HG03280 (cell line): Measurements from ENCODE around the gene PLA2G4D.

ENCODE experiments used
- ATAC-seq: cut with Tn5 transposase; IDR thresholded peaks from one replicate; pipeline ENCODE4 v1.9.1; 2021; ENCODE audit warnings: mild to moderate bottlenecking, moderate library complexity; ENCODE audit not compliant: unreplicated experiment

The PLA2G4D gene

DNA sequence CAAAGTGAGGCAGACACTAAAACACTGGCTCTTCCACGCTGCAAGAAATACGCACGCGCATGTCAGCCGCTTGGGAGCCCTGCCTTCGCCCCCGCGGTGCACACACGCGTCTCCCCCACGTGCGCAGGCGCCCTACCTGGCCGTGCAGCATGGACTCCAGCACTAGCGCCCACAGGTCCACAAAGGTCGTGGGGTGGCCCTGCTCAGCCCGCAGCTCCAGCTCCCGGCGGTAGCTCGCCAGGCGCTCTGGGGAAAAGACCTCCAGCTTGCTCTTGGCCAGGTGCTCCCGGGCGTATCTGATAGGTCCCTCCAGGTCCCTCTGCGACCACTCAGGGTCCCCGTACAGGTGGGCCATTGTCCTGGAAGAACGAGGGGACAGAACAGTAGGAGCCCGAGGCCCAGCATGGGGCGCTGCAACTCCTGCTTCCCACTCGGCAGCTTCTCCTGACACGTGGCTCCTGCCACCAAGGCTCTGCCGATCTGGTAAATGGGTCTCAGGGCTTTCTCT is 14.9 kb downstream of the PLA2G4D start:
- no peak for ATAC-seq

DNA sequence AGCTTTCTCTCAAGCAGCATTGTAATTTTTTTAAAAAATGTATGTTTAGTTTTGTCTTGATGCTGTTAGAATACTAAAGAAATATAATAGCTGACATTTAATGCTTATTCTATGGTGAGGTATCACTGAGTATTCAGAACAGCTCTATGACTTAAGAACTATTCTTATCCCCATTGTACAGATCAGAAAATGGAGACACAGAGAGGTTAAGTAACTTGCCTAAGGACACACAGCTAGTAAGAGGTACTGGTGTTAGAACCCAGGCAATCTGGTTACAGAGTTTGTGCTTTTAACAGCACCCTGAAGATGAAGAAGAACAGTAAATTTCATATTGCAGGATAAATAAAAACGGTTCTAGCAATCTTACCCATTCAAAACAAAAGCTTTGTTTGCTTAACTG is 15.5 kb downstream of the PLA2G4D start:
- no peak for ATAC-seq

DNA sequence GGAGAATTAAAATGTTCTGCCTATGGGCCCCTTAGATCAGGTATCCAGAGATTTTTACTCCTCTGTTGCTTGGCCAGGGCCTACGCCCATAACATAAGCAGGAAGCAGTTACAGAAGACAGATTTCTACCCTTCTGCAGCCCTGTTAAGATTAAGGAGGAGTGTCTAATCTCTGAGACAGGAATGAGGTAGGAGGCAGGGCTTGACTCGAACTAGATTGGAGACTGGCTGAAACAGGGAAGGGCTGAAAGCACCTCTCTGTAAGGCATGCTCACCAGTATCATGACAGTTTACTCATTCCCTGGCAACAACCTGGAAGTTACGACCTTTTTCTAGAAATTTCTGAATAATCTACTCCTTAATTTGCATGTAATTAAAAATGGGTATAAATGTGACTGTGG is 16.7 kb downstream of the PLA2G4D start:
- ATAC-seq, result no peak

DNA sequence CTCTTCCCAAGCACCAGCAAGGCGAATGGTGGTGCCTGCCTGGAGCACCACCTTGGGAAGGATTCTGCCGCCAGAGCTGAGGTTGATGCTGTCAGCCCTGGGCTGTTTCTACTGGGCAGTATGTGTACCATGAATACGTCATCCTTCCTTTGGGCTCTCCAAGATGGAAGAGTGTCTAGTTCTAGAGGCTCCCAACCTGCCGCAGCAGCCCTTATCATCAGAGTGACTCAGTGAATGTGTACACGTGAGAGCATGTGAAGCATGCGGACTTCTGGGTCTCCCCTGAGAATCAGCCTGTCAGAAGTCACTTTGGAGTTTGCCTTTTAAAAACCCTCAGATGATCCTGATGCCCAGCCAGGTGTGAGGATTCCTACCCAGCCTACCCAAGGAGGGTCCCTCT is 20.9 kb downstream of the PLA2G4D start:
- no peak for ATAC-seq

DNA sequence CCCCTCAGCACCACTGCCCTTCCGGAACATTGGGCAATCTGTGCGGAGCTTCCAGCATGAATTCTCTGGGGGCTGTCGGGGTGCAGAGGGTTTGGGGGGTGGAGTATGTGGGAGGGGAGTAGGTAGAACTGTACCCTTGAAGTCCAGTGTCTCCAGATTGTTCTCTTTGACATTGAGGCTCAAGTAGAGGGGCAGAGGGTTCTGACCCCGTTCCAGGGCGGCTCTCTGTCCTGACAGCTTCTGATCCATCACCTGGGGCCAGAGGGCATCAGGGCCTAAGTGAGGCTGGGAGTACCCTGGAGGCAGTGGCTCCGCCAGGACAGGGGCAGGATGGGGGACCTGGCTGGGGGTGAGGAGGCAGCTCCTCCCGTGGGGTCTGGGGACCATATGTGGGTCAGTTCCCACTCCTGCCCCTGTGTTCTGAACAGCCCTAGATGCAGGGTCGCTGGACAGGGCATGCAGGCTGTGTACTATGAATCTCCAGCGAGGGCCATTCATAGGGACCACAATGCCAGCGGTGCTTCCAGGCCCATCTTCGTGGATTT is 22.1 kb downstream of the PLA2G4D start:
- ATAC-seq, result no peak

DNA sequence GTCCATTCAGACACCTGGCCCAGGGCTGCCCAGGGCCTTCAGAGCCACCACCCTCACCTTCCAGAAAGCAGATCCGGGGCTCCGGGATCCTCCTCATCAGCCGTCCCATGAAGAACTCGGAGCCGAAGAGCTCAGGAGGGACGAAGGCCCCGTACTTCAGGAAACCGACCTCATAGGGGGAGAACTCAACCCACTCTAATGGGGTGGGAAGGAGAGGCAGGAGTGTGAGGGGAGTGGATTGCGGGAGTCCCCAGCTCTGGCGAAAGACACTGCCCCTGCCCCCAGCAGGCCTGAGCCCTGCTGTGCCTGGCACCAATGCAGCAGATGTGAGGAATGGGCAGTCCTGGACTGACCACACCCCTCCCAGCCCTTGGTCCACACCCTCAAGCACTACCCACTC is 22.6 kb downstream of the PLA2G4D start:
- ATAC-seq, result no peak

DNA sequence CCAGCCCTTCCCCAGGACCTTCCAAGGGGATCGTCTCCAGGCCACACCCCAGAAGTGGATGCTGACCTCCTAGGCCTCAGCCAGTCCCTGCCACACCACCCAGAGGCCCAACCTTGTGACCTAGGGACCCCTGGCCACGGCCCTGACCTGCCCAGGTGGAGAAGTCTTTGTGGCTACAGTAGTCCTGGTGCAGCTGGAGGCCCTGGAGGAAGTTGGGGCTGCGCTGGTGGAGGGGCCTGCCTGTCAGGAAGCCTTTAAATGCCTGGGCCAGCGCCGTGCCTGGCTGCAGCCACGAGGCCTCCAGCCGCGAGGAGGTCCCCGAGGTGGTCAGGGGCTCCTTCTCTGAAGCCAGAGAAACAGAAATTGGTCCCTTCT is 23.4 kb downstream of the PLA2G4D start:
- ATAC-seq, result no peak

DNA sequence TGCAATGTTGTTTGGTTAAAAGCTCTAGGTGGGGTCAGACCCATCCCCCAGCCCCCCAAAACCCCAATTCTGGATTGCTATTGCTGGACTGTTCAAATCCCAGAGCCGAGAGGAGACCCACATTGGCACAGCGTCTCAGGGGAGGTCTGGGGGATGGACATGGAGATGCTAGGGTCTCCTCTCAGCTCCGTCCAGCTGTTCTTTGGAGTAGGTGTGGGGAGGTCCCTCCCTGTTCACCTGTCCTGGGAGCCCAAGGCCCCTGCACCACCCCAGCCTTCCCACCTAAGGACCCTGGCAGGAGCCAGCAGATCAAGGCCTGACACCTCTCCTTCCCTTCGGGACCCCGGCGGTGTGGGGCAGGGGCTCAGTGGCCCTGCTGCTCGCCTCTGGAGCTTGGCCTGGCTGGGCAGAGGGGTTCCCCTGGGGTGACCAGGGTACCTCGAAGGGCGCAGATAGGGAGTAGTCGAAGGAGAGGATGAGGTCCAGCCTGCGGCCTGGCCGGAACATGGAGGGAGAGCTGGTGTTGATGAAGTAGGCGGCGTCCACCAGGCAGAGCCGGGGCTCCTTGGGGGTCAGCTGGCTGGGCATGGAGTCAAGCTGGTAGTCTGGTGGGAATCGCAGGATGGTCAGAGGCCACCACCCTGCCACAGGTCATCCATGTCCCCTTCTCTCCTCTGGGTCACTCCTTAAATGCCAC is 23.9 kb downstream of the PLA2G4D start:
- no peak for ATAC-seq

DNA sequence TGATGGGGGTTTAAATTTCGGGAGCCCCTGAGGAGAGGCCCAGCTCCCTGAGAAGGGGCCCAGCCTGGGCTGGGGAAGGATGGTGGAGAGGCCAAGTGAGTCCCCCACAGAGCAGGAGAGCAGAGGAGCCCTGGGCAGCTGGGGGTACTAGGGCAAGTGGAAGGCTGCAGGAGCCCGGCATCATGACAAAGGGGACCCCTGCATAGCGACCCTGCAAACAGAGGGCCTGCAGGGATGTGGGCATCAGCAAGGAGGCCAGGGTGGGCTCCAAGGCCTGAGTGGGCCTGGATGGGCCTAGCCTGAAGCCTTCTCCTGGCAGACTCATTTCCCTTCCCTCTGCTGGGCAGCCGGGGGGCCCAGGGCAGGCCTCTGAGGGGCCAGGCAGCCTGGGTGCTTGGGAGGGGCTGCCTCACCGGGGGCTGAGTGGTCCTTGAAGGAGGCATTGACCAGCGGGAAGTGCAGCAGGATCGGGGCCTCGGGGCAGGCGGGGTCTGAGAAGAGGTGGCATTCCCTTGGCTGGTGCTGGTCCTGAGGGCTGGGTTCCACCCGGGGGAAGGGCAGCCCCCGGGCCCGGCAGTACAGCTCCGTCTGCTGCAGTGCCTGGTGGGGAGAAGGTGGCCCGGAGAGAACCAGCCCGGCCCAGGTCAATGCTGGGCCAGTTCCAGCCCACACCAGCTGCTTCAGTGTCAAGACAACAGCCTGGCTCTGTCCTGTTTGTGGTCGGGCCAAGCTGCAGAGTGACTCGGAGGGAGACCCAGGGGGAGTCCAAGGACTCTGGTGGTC is 24.7 kb downstream of the PLA2G4D start:
- ATAC-seq, result no peak

DNA sequence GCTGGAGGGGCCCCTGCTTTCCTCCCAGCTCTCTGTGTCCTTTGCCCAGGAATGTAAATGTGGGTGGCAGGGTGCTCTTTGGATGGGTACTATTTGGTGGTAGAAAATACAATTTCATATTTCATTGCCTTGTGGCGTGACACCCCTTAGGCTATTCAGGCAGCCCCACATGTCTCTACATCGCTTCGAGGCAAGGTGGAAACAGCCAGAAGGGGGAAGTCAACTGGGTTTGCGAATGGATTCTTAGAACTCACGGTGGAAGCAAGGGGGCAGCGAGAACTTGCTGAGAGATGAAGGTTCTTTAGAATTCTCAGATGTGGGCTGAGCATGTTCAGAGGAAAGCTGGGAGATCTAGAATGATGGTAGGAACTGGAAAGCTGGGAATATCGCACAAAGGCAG is 25.3 kb downstream of the PLA2G4D start:
- no peak for ATAC-seq

DNA sequence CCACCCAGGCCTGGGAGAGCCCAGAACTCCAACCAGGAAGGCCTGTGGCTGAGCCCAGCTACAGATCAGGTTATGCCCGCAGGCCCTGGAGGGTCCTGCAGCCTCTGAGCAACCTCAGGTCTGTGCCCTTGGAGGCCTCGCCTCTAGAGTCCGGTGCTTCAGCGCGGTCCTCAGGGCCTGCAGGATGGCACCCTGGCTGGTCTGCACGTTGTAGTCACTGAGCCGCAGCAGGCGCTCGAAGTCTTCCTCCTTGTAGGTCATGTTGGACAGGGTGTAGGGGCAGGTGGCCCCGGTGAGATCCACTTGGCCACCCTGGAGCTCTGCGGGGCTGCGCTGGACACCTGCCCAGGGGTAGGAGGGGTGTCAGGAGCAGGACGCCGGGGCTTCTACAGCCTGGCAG is 25.8 kb downstream of the PLA2G4D start:
- ATAC-seq, result no peak

DNA sequence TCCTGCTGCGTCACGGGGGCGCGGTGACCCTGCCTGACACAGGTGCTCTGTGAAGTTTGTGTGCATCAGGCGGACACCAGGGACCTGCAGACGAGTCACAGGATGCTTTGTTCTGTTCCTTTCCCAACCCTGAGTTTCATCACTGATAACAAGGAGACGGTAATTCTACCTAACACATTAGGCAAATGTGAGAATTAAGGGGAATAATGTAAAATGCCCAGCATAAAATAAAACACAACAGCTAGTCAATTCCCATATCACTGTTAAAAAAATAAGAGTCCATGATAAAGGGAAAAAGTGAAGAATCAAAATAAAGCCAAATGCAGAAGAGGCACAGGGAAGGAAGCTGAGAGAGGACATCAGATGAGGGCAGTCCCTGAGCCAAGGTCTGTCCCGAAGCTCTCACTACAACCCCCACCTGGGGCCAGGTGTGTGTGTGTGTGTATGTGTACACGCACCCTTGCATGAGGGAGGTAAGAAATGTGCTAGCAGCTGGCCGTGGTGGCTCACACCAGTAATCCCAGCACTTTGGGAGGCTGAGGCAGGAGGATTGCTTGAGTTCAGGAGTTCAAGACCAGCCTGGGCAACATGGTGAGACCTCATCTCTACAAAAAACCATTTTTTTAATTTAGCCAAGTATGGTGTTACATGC is 27.5 kb downstream of the PLA2G4D start:
- ATAC-seq, result no peak

DNA sequence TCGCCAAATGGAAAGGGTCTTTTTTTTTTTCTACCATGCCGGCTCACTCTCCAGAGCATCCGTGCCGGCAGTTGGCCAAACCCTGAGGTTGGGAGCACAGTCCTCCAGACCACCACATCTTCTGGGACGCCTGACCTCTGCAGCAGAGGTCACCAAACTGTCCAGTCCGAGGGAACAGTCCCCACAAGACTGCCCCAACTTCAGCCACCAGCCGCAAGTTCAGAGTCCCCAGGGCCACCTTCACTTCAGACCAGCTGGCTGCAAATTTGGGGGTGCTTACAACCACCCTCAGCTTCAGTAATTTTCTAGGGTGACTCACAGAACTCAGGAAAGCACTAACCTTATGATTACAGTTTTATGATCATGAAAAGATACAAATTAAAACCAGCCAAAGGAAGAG is 28.9 kb downstream of the PLA2G4D start:
- ATAC-seq, result no peak

DNA sequence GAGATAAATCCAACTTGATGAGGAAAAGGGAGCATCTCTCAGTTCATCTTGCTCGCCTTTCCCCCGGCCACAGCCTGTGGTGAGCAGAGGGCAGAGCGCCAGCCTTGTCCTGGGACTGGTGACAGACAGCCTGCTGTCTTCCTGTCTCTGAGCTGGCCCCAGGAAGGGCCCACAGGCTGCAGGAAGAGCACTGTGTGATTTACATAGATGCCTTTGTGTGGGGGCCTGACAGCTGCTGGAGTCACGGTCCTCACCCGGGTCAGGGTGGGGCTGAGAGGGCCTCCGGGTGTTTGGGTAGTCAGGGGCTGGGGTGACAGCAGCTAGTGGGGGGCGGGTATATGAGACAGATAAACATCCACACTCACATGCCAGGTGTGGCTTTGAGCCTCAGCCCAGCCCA is 29.3 kb downstream of the PLA2G4D start:
- ATAC-seq, result no peak

DNA sequence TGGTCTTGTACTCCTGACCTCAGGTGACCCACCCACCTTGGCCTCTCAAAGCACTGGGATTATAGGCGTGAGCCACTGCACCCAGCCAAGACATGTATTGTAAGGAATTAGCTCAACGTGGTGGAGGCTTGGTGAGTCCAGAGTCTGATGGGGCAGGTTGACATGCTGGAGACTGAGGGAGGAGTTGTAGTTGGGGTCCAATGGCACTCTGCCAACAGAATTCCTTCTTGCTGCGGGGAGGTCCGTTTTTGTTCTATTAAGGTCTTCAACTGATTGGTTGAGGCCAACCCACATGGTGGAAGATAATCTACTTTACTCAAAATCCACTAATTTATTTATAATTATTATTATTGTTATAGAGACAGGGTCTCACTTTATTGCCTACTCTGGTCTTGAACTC is 30.1 kb downstream of the PLA2G4D start:
- no peak for ATAC-seq

DNA sequence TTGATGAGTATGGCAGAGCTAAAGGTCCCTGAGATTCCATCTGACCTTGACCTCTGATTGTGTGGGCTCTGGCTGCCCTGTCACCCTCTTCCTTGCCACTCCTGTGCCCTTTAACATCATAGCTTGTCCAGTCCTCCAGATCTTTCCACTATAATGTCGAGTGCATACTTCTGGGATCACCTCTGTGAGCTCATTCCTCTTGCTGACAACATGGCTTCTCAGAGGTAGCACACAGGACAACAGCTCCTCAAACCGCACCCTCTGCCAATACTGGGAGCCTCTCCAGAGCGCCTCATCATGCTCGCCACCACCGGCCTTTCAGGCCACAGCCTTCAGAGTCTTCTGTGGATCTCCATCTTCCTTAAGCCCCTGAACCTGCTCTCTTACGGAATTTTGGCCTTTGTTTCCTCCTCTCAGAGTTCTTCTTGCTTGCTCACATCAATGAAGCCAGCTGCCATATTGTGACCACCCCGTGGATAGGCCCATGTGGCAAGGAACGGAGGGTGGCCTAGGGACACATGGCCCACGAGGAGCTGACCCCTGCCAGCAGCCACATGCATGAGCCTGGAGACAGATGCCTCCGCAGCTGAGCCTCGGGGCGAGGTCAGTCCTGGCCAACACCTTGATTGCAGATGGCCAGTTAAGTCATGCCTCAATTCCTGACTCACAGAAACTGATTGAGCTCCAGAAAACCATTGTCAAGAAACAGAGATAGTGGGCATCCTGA is 31.1 kb downstream of the PLA2G4D start:
- no peak for ATAC-seq

DNA sequence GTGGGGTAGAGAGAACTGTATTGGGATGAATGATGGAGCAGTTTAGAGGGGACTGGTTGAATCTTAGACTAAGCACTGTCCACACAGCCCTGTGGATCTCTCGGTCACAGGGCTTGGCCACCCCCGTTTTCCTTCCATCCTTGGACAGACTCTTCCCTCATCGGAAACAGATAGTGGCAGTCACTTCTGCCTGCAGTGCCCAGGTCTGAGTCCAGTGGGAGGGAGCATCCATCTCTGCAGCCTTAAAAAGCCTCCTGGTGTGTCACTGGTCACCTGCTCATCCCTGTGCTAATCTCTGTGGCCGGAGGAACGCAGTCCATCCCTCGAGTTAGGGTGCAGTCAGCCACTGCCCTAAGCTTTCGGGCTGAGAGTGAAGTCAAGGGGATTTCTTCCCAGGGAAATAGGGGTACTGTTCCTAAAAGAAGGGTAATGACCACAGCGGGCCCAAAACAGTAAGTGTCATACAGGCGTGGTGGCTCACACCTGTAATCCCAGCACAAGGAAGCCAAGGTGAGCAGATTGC is 32.0 kb downstream of the PLA2G4D start:
- no peak for ATAC-seq

DNA sequence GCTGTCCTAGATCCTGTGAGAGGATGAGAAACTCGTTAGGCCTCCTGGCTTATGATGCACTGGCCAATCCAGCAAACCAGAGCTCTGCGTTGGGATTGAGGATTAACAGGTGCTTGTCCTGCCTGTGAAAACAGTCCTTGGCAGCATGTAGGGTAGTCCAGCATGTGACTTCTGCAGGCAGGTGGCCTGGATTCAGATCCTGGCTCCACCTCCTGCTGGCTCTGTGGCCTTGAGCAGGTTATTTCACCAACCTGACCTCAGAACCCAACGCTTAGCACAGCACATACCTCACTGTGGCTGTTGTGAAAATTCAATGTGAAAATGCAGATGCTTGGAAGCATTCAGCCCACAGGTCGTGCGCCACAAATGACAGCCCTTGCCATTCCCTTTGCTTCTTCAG is 33.6 kb downstream of the PLA2G4D start:
- no peak for ATAC-seq

DNA sequence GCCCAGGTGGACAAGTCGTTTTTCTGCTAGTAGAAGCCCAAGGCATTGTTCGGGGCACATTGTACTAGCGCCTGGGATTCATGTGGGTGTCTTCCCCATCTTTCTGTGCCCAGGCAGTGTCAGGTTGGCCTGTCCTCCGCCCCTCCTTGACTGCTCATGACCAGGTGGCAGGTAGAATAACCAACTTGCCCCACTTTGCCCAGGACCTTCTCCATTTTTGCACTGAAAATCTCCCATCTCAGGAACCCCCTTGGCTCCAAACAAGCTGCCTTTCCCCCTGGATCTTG is 33.9 kb downstream of the PLA2G4D start:
- ATAC-seq, result no peak

DNA sequence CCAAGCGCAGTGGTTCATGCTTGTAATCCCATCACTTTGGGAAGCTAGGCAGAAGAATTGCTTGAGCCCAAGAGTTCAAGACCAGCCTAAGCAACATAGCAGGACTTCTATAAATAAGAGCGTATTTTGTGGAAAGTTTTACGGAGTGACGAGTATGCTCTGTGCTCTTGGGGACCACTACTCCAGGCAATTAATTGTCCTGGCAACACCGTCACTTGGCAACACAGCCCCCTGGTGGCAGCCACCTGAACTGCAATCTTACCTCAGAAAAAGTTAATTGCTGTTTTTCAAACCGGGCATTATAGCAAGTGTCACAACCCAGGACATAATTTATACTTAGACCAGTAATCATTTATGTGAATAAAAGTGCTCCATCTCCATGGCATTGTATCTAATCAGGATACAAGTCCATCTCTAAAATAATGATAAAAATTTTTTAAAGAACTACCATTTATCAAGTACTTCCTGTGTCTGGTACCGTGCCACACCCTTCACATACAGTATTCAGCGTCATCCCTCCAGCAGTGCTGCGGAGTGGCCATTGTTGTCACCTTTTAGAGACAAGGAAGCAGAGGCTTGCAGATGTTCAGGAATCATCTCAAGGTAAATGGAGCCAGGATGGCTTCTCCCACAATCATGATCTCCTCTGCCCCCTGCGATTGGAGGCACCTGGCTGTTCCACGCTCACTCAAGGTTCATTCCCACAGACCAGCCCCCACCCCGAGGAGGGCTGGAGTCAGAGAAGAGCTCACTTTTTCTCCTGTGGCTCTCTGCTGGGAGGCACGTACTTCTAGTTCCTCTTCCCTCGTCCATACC is 34.5 kb downstream of the PLA2G4D start:
- ATAC-seq, result no peak
